SU-DHL-6 (cell line): ENCODE data around the gene SEMA3B.

Source experiments
- CTCF ChIP-seq: fragments of 200-600 bp; sonication (generic); IDR thresholded peaks from one replicate; pipeline ENCODE4 v1.5.1; 2017; ENCODE audit warnings: antibody characterized with exemption, mild to moderate bottlenecking, low read length, moderate library complexity; ENCODE audit not compliant: insufficient read depth, poor library complexity, severe bottlenecking
- EZH2phosphoT487 ChIP-seq: fragments of 200-600 bp; sonication (generic), shearing (Covaris generic); conservative IDR thresholded peaks from 2 replicates; pipeline ENCODE4 v1.6.1; 2018; ENCODE audit warnings: mild to moderate bottlenecking, antibody characterized with exemption, low read length, moderate library complexity, mixed read lengths

- peak; percentile 99 for TF ChIP-seq CTCF
- TF ChIP-seq EZH2phosphoT487: no peak
Measured at GRCh38 chr3:50245831-50246516, 23.0 kb upstream of the SEMA3B start.
